NCI-H82 treated with DMSO at 0.1 percent for 48 hours (cell line): ENCODE data around the gene NALCN.

ENCODE experiments used
- DNase-seq: peaks from one replicate; lab custom pipeline; 2025; ENCODE audit not compliant: unreplicated experiment; lab: John Stamatoyannopoulos, UW

The NALCN gene

GRCh38 chr13:101211261-101211660 lies 205.0 kb downstream of the NALCN start:
- DNase-seq: no peak

- DNase-seq: no peak
Measured at GRCh38 chr13:101210774-101211173, 205.5 kb downstream of the NALCN start.

GRCh38 chr13:101209206-101209893 lies 207.0 kb downstream of the NALCN start:
- DNase-seq: no peak

- DNase-seq: no peak
Measured at GRCh38 chr13:101205408-101205807, 210.9 kb downstream of the NALCN start.

DNA sequence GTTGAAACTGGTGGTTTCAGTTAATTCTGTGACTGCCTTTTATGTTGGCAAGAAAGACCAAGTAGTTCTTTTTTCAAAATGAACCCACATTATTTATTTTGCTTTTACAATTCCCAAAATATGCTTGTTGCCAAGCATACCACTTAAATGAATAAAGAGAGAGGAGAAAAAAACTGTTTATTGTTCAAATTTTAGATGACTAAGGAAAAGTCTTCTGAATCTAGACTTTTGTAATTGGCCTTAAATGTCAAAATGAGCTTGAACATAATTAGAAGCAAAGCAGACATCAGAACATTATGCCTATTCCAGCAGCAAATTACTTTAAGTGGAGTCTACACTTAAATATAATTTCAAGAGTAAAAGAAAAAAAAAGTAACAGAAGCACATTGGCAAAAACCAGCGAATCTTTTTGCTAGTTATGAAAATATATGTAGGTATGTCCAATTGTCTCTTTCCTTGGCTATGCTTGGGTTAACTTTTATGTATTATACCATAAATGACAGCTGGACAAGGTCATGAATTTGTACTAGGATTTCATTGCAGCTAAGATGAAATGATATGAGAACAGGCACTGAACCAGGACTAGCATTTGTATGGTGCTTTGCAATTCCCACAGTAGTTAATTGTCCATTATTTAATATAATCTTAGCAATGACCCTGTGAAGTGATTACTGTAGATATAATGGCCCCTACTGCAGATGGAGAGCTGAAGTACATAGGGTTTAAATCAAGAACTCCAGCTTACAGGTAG lies 211.9 kb downstream of the NALCN start:
- DNase-seq: no peak

DNA sequence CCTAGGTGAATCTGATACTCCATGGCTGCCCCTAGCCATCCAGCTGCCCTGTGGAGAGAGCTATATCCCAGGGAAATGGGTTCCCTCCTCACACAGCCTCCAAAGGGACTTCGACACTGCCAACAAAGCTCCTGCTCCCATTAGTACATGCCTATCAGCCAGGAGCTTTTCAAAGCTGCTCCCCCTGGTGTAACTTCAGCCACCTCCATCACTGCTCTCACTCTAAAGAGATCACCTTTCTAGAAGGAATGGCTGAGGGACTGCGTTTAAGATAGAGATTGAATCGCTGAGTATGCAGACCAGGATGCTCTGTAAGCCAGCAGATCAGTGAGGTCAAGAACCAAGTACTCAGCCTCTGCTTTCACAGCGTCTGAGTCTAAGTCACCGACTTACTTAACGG lies 213.7 kb downstream of the NALCN start:
- DNase-seq: no peak

DNA sequence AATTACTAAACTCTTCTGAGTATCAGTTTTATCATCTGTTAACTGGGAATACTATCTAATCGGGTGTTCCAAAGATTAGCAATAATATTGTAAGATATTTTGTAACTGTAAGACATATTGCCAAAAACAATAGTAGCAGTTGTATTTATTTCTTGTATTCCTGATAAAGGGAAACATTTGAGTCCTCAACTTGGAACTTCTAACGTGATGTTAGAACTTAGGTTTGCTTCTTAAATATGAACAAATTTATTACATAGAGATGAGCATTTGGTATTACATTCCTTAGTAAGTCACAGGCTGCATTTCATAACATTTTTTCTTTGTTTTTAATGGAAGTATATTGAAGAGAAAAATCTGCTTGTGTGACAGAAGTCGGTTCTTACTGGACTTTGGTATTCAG lies 225.3 kb downstream of the NALCN start:
- DNase-seq: no peak

DNA sequence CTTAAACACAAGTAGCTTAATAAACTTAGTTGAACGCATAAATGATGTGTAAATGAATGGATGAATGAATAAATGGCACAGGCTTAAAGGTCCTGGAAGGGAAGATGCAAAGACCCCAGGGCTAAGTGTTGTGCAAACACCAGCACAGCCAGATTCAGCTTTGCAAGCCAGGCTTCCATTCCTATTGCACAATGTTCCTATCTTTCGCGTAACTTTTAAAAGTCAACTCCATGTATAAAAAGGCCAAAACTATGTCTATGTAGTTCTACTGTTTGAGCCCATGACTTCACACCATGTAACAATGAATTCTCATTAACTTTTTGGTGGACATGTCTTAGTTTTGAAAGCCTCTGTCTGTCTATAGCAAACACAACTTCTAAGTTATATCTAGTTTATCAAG lies 226.0 kb downstream of the NALCN start:
- DNase-seq: no peak

GRCh38 chr13:101185606-101186005 lies 230.7 kb downstream of the NALCN start:
- no peak for DNase-seq

DNA sequence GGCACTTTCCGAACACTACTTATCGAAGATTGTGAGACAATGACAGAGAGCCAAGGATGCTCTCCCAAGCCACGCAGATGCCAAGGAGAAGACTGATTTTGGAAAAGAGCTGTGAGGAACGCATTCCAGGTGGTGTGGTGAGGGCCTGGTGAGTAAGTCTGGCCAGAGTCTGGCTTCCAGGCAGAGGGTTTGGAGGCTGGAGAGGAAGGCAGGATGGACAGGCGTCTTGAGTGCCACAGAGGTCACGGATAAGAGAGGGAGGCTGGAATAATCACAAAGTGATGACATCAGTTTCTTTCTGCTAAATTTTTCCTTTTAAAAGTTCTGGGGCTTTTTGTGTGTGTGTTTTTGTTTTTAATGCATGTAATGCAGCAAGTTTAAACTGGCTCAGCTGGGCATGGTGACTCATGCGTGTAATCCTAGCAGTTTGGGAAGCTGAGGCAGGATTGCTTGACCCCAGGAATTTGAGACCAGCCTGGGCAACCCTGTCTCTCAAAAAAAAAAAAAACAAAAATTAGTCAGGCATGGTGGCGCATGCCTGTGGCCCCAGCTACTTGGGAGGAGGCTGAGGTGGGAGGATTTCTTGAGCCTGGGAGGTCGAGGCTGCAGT lies 235.1 kb downstream of the NALCN start:
- DNase-seq: no peak

GRCh38 chr13:101179021-101179420 lies 237.3 kb downstream of the NALCN start:
- no peak for DNase-seq

GRCh38 chr13:101178406-101178805 lies 237.9 kb downstream of the NALCN start:
- DNase-seq: peak; percentile 42

DNA sequence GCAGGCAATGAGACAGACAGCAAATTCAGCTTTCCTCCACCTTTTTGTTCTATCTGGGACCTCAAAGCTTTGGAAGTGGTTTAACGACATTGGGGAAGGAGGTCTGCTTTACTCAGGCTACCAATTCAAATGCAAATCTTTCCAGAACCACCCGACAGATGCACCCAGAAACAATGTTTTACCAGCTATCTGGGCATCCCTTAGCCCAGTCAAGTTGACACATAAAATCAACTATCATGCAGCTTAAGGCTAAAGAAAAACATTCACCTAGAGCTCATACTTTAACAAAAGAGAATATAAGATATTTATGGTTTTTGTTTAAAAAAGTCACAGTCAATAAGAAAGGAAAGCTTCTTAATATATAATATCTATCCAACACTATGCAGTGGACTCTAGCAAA lies 246.0 kb downstream of the NALCN start:
- DNase-seq: no peak

DNA sequence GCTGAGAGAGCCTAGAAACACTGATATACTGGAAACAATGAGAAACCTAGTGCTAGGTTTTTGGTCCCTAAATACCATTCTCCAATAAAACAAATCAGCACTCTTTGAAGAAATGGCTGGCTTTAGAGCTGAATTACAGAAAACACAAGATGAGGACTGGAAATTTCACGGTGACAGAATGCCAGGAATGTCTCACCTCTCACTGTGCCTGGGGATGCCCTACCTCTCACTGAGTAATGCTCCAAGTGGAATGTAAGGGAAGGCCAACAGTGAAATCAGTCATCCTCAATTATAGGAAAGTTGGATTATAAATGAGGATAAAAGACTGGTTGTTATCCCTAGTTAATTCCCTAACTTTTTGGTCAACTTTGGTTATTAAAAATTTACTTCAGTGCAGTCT lies 259.0 kb downstream of the NALCN start:
- DNase-seq: no peak

GRCh38 chr13:101155920-101156319 lies 260.4 kb downstream of the NALCN start:
- DNase-seq: peak; percentile 21

DNA sequence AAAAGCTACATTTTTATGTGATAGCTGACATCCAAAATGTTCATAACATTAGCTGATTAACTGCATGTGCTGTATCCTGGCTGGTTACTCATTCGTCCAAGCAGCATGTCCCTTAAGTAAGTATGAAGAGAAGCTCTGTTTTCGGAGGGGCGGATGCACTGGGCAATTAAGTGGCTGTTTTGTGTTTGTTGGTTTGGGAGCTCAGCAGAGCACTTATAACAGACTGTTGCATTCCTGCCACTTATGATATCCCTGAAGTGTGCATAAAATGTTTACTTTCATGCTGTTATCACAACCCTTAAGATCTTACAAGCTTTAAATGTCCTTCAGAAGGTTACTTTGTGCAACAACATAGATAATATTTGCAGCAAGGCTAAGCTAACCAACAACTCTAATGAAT lies 264.1 kb downstream of the NALCN start:
- DNase-seq: no peak

- no peak for DNase-seq
Measured at GRCh38 chr13:101150998-101151397, 265.3 kb downstream of the NALCN start.

DNA sequence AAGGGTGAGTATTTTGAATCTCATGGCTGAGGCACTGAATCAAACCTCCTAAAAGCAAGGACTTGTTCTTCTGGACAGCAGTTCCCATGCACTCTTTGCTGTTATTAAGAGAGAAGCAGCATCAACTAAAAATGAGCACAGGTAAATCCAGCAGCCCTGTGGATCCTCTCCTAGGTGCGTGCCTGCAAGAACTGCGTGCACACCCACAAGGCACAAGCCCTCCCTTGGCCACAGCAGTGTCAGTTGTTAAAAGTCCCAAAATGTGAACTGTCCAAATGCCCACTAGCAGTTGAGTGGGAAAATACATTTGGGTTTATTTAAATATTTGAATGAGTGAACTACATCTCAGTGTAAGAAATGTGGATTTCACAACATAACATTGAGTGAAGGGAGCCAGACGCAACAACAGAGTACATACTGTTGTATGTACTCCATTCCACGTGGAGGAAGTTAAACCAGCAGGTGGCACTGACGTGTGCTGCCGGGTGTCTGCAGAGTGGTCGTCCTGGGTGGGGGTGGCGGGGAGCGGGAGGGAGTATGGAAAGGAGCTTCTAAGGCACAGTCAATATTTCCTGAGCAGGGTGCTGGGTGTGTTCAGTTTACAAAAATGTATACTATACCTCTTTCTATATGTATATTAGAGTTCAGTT lies 266.4 kb downstream of the NALCN start:
- peak; percentile 84 for DNase-seq

DNA sequence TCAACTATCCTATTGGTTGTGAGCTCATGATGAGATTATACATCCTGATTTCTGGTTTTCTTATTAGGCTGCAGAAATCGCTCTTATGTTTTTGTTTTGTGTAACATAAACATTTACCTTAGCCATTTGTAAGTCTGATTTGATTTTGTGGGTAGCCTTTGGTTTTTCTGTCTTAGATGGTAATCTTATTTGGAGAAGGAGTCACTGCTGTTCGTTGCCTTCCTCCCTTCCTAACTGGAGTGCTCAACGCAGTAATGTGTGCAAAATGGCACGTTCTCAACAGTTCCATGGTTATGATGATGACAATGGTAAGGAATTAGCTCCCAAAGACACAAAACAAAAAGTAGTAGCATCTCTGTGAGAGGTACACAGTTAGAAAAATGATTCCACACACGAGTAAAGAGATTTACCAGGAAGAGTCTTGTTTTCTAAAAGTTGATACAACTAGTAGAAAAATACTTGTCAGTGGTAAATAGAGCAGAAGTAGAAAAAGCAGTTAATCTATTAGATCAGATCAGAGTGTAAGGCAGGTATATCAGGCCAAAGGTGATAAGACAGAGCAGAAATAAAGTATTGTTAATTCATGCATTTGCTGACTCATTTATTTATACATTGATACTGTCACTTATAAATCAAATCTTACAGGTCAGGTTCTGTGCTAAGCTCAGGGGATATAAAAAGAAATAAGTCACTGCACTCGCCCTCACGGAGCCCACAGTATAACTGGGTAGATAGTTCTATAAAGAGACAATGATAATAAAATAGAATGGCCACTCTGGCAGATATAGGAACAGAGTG lies 270.0 kb downstream of the NALCN start:
- DNase-seq: no peak

- peak; percentile 40 for DNase-seq
Measured at GRCh38 chr13:101144808-101145419, 271.4 kb downstream of the NALCN start.

DNA sequence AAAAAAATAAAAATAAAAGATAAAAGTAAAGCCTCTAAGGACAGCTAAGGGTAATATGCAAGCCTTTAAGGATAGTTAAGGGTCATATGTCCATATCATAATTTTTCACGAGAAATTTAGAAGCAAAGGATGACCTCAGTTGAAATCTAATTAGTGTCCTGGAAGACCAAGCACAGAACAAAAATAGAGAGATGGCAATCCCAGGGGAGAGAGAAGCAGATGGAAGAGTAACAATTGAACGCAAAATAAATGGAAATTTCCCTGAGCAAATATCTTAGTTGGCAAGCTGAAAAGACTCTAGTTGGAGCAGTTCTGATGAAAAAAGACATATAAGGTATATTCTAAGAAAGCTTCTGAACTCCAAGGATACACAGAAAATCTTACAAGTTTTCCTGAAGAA lies 275.4 kb downstream of the NALCN start:
- DNase-seq: no peak
